A673 (cell line): ENCODE data around the gene DMGDH.

Experiments
- CTCF ChIP-seq: fragments of 300-800, 200-600 bp; sonication (generic); conservative IDR thresholded peaks from 2 replicates; pipeline ENCODE4 v1.5.1; 2017; ENCODE audit warnings: low read depth, mild to moderate bottlenecking, antibody characterized with exemption, low read length, moderate library complexity, mixed read lengths
- EZH2 ChIP-seq: fragments of 200-600 bp; sonication (generic); IDR thresholded peaks from 2 replicates; pipeline ENCODE4 v1.6.1; 2017; ENCODE audit warnings: borderline replicate concordance, low read depth, mild to moderate bottlenecking, mixed read lengths, antibody characterized with exemption, low read length; ENCODE audit not compliant: poor library complexity, severe bottlenecking

- TF ChIP-seq CTCF, result no peak
- TF ChIP-seq EZH2, result no peak
Measured at GRCh38 chr5:79081779-79082178, 12.3 kb upstream of the DMGDH start.
